ENCODE measurements around the gene IPMK.

Gene IPMK

DNA sequence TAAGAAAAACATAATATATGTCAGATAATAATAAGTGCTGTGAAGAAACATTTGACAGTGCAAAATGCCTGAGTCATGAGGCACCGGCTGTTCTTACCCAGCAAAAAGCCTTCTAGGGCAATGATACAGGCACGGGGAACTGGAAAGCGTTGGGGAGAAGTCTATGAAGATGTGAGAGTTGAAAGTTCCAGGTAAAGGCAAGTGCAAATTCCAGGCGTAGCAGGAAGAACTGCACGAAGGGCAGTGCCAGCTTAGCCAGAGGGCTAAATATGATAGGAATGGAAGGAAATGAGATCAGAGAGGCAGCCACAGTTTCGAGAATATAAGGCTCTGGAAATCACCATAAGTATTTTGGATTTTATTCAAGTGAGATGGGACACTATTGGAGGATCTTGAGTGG, 87.0 kb downstream of the IPMK start:
- H3K4me2 ChIP-seq (ENCODE audit: low read depth, low read length, poor library complexity, severe bottlenecking) = no peak overlapping the region
- H2AFZ ChIP-seq (ENCODE audit: low read depth, low read length, severe bottlenecking) = no peak overlapping the region
- H3K9ac ChIP-seq (ENCODE audit: low read length) = no peak overlapping the region
- H3K4me3 ChIP-seq (ENCODE audit: insufficient read depth, low read length, poor library complexity, severe bottlenecking) = no peak overlapping the region
- H3K9me2 ChIP-seq (replicated peaks; ENCODE audit: insufficient read depth, low read length) = no peaks in the 10 kb centered on the region
- H4K20me1 ChIP-seq (ENCODE audit: low read depth, low read length) = no peaks in the 10 kb centered on the region
- no peaks in the 10 kb centered on the region for H3K27me3 ChIP-seq (ENCODE audit: low read length)
- no peaks in the 10 kb centered on the region for H3K79me2 ChIP-seq (ENCODE audit: insufficient read depth, low read length)
- no peaks in the 10 kb centered on the region for H3K9me3 ChIP-seq (ENCODE audit: insufficient read depth, low read length)
- TF ChIP-seq EZH2phosphoT487 (conservative IDR thresholded peaks at IDR 0.05; ENCODE audit: low read length) (no peak), CTCF (IDR thresholded peaks at IDR 0.05; ENCODE audit: insufficient read depth, low read length, poor library complexity, severe bottlenecking) (no peak)
- no peaks in the 10 kb centered on the region for H3F3A ChIP-seq (ENCODE audit: insufficient read depth)
- no peak overlapping the region for H3K27ac ChIP-seq (ENCODE audit: low read depth, low read length)
- no peaks in the 10 kb centered on the region for H3K36me3 ChIP-seq (ENCODE audit: low read length)

DNA sequence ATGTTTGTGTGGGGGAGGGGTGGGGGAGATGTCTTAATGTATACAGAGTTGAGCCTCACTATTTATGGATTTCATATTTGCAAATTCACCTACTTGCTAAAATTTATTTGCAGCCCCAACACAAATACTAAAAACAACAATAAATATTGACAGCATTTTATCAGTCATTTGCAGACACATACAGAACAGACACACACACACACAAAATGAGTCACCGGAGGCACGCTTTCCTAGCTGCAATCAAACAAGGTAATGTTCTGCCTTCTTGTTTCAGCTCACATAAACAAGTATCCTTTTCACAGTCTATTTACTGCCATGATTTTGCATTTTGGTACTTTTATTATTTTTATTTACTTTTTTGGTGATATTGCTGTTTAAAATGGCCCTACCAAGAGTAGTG, 88.5 kb downstream of the IPMK start:
- Histone ChIP-seq H3F3A (ENCODE audit: insufficient read depth) (no peaks in the 10 kb centered on the region), H2AFZ (ENCODE audit: low read depth, low read length, severe bottlenecking) (no peak overlapping the region), H3K4me2 (ENCODE audit: low read depth, low read length, poor library complexity, severe bottlenecking) (no peak overlapping the region), H3K9ac (ENCODE audit: low read length) (no peak overlapping the region), H3K9me2 (replicated peaks; ENCODE audit: insufficient read depth, low read length) (no peaks in the 10 kb centered on the region), H3K36me3 (ENCODE audit: low read length) (no peaks in the 10 kb centered on the region), H3K79me2 (ENCODE audit: insufficient read depth, low read length) (no peaks in the 10 kb centered on the region), H3K27ac (ENCODE audit: low read depth, low read length) (no peak overlapping the region), H3K27me3 (ENCODE audit: low read length) (no peaks in the 10 kb centered on the region), H4K20me1 (ENCODE audit: low read depth, low read length) (no peaks in the 10 kb centered on the region), H3K9me3 (ENCODE audit: insufficient read depth, low read length) (no peaks in the 10 kb centered on the region), H3K4me3 (ENCODE audit: insufficient read depth, low read length, poor library complexity, severe bottlenecking) (no peak overlapping the region)
- TF ChIP-seq EZH2phosphoT487 (conservative IDR thresholded peaks at IDR 0.05; ENCODE audit: low read length) = no peak
- TF ChIP-seq CTCF (IDR thresholded peaks at IDR 0.05; ENCODE audit: insufficient read depth, low read length, poor library complexity, severe bottlenecking) = no peak

- H3F3A ChIP-seq (ENCODE audit: insufficient read depth) = no peaks in the 10 kb centered on the region
- no peaks in the 10 kb centered on the region for H3K9me3 ChIP-seq (ENCODE audit: insufficient read depth, low read length)
- no peak overlapping the region for H3K9ac ChIP-seq (ENCODE audit: low read length)
- H3K27me3 ChIP-seq (ENCODE audit: low read length) = no peaks in the 10 kb centered on the region
- no peak overlapping the region for H3K4me2 ChIP-seq (ENCODE audit: low read depth, low read length, poor library complexity, severe bottlenecking)
- no peaks in the 10 kb centered on the region for H3K79me2 ChIP-seq (ENCODE audit: insufficient read depth, low read length)
- TF ChIP-seq CTCF (IDR thresholded peaks at IDR 0.05; ENCODE audit: insufficient read depth, low read length, poor library complexity, severe bottlenecking) = no peak
- no peak for TF ChIP-seq EZH2phosphoT487 (conservative IDR thresholded peaks at IDR 0.05; ENCODE audit: low read length)
- no peak overlapping the region for H3K4me3 ChIP-seq (ENCODE audit: insufficient read depth, low read length, poor library complexity, severe bottlenecking)
- no peaks in the 10 kb centered on the region for H3K36me3 ChIP-seq (ENCODE audit: low read length)
- H4K20me1 ChIP-seq (ENCODE audit: low read depth, low read length) = no peaks in the 10 kb centered on the region
- H2AFZ ChIP-seq (ENCODE audit: low read depth, low read length, severe bottlenecking) = no peak overlapping the region
- H3K27ac ChIP-seq (ENCODE audit: low read depth, low read length) = no peak overlapping the region
- no peaks in the 10 kb centered on the region for H3K9me2 ChIP-seq (replicated peaks; ENCODE audit: insufficient read depth, low read length)
Measured at GRCh38 chr10:58178811-58179210, 88.9 kb downstream of the IPMK start.
